Cardiac septum (tissue), 1 donor: ENCODE data around the gene CNTN5. TPM values are rescaled to one million over a fixed set of nuclear protein-coding genes. Genes with fewer than 3 reads are reported as not detected.
"Not testable (repeated sequence)": the region's sequence is repeated elsewhere in the genome, so short reads cannot be mapped to it uniquely, and the experiment has no call there.

Experiments used
- DNase-seq: peaks from one replicate; pipeline ENCODE4 v3.0.0-alpha.2; 2020; ENCODE audit warnings: low spot score
- intact Hi-C: fragments of 100-400 bp; cut with DNase I; formaldehyde crosslinking; loops from one replicate; pipeline ENCODE4 v1.14.0; 2022
- total RNA-seq: library from RNA; stranded (reverse); fragmentation: NEBNext Ultra II Directional; extraction: Animal tissue kit (Norgen Biotek cat#: 25700); gene quantifications from one replicate; pipeline ENCODE4 v1.2.1, GENCODE V29; 2021
- donor health status: DM: no; HTN: no; CAD: no.

CNTN5 gene
- total RNA-seq, 1 donor from 2014 or later, result not detected

GRCh38 chr11:99814738-99815137 lies 794.0 kb downstream of the CNTN5 start:
- no peak for DNase-seq
- intact Hi-C loops, result no loop called here

- intact Hi-C loops, result no loop called here
- DNase-seq, result no peak
Observed at GRCh38 chr11:99818991-99819390, 798.2 kb downstream of the CNTN5 start.

GRCh38 chr11:99822846-99823565 lies 802.3 kb downstream of the CNTN5 start:
- intact Hi-C loops, result no loop called here
- no peak for DNase-seq

- intact Hi-C loops, DNase-seq: not testable (repeated sequence)
Observed at GRCh38 chr11:99836739-99837138, 816.0 kb downstream of the CNTN5 start.

GRCh38 chr11:99841885-99842284 lies 821.1 kb downstream of the CNTN5 start:
- no peak for DNase-seq
- intact Hi-C loops, result no loop called here

GRCh38 chr11:99865951-99866350 lies 845.2 kb downstream of the CNTN5 start:
- intact Hi-C loops, result no loop called here
- no peak for DNase-seq

- intact Hi-C loops, result no loop called here
- DNase-seq, result no peak
Observed at GRCh38 chr11:99881610-99882009, 860.9 kb downstream of the CNTN5 start.

GRCh38 chr11:99884750-99885149 lies 864.0 kb downstream of the CNTN5 start:
- DNase-seq, result no peak
- intact Hi-C loops, result no loop called here

GRCh38 chr11:99887481-99887880 lies 866.7 kb downstream of the CNTN5 start:
- no peak for DNase-seq
- intact Hi-C loops, result no loop called here

- intact Hi-C loops, result no loop called here
- no peak for DNase-seq
Observed at GRCh38 chr11:99893811-99894210, 873.1 kb downstream of the CNTN5 start.

GRCh38 chr11:99901175-99901574 lies 880.4 kb downstream of the CNTN5 start:
- no peak for DNase-seq
- intact Hi-C loops, result no loop called here

GRCh38 chr11:99911116-99911515 lies 890.4 kb downstream of the CNTN5 start:
- DNase-seq, result no peak
- intact Hi-C loops, result no loop called here

GRCh38 chr11:99916078-99916477 lies 895.3 kb downstream of the CNTN5 start:
- no peak for DNase-seq
- intact Hi-C loops, result no loop called here

GRCh38 chr11:99918761-99919160 lies 898.0 kb downstream of the CNTN5 start:
- no peak for DNase-seq
- intact Hi-C loops, result no loop called here

- intact Hi-C loops, result no loop called here
- DNase-seq, result no peak
Observed at GRCh38 chr11:99920956-99921355, 900.2 kb downstream of the CNTN5 start.

GRCh38 chr11:99925968-99926367 lies 905.2 kb downstream of the CNTN5 start:
- intact Hi-C loops, result no loop called here
- DNase-seq, result no peak

- intact Hi-C loops, result no loop called here
- DNase-seq, result no peak
Observed at GRCh38 chr11:99932684-99933083, 911.9 kb downstream of the CNTN5 start.

- intact Hi-C loops, result no loop called here
- no peak for DNase-seq
Observed at GRCh38 chr11:99934008-99934407, 913.3 kb downstream of the CNTN5 start.

GRCh38 chr11:99937330-99937729 lies 916.6 kb downstream of the CNTN5 start:
- intact Hi-C loops, result no loop called here
- DNase-seq, result no peak

GRCh38 chr11:99952816-99953215 lies 932.1 kb downstream of the CNTN5 start:
- intact Hi-C loops, result no loop called here
- no peak for DNase-seq

GRCh38 chr11:99960536-99960935 lies 939.8 kb downstream of the CNTN5 start:
- DNase-seq, result no peak
- intact Hi-C loops, result no loop called here

GRCh38 chr11:99968336-99968735 lies 947.6 kb downstream of the CNTN5 start:
- intact Hi-C loops, result no loop called here
- DNase-seq, result no peak
